HepG2 (cell line): ENCODE results near the gene PDK2. TPM values are rescaled to one million over a fixed set of nuclear protein-coding genes. Genes with fewer than 3 reads are reported as not detected.

Source experiments
- ATAC-seq: fragments of 200-7000 bp; cut with Tn5 transposase; 3 replicates; pipeline ENCODE4 v1.9.1; 2020; ENCODE audit warnings: mild to moderate bottlenecking, moderate library complexity
- BruUV-seq: library from RNA; stranded (reverse); fragments of 400-500 nt; replicated peaks from 2 replicates; lab custom pipeline; 2021; lab: Mats Ljungman, UMichigan
- CTCF ChIA-PET: fragments of 300-600 bp; formaldehyde crosslinking; extraction: SDS; loops from one replicate; lab custom pipeline; 2021; ENCODE audit warnings: low total read pairs, inconsistent platforms, low intra/inter-chr PET ratio; lab: Yijun Ruan, JAX
- POLR2A ChIA-PET: fragments of 350-600 bp; sonication (Branson Sonifier 250); formaldehyde crosslinking; loops from one replicate; lab custom pipeline; 2020; ENCODE audit warnings: antibody characterized with exemption, inconsistent platforms; lab: Yijun Ruan, JAX
- DNase-seq: peaks from one replicate; pipeline ENCODE4 v3.0.0-alpha.2; 2015; ENCODE audit warnings: low spot score
- FAIRE-seq: peaks from 3 replicates; lab custom pipeline; 2011; peaks lifted over from hg19 to GRCh38; lab: Jason Lieb, UNC
- H2AFZ ChIP-seq: one replicate; pipeline ENCODE4 v1.6.1; 2011; ENCODE audit warnings: low read length, inconsistent platforms
- H3K27ac ChIP-seq: fragments of 300-600 bp; 3 replicates; pipeline ENCODE4 v1.8.0; 2011; ENCODE audit warnings: mixed run types, mild to moderate bottlenecking, mixed read lengths, low read length, inconsistent platforms; ENCODE audit not compliant: insufficient read depth; ENCODE audit errors: extremely low read length
- H3K27me3 ChIP-seq, 2 experiments: fragments of 200-600 bp in 1 of 2; 2 replicates in 1 of 2; 3 replicates in 1 of 2; pipeline versions ENCODE4 v1.6.0 to v1.8.0; 2011; ENCODE audit warnings: low read length in 2 of 2, mild to moderate bottlenecking in 2 of 2, moderate library complexity in 2 of 2, inconsistent platforms in 1 of 2; ENCODE audit not compliant: insufficient read depth in 2 of 2, control insufficient read depth in 1 of 2
- H3K36me3 ChIP-seq, 2 experiments: fragments of 200-600 bp in 1 of 2; replicated peaks in 1 of 2; 2 replicates in 1 of 2; 3 replicates in 1 of 2; pipeline versions ENCODE4 v1.5.1 to v1.8.0; 2011; ENCODE audit warnings: low read length in 2 of 2, inconsistent platforms in 1 of 2; ENCODE audit not compliant: insufficient read depth in 2 of 2, control insufficient read depth in 1 of 2
- H3K4me1 ChIP-seq: 2 replicates; pipeline ENCODE4 v1.5.1; 2012; ENCODE audit warnings: low read length, inconsistent platforms; ENCODE audit not compliant: insufficient read depth
- H3K4me2 ChIP-seq: 2 replicates; pipeline ENCODE4 v1.6.0; 2011; ENCODE audit warnings: low read depth, low read length, inconsistent platforms
- H3K4me3 ChIP-seq, 3 experiments: fragments of 200-600 bp in 1 of 3; sonication (generic), shearing (Covaris generic) in 1 of 3; replicated peaks in 1 of 3; 2 replicates each; pipeline ENCODE4 v1.5.1; 2011 to 2016; ENCODE audit warnings: low read length in 3 of 3, inconsistent platforms in 2 of 3, low read depth in 2 of 3, mild to moderate bottlenecking in 2 of 3, control low read depth in 1 of 3, mixed read lengths in 1 of 3; ENCODE audit not compliant: insufficient read depth in 1 of 3
- H3K79me2 ChIP-seq: one replicate; pipeline ENCODE4 v1.6.1; 2011; ENCODE audit warnings: low read length, inconsistent platforms; ENCODE audit not compliant: insufficient read depth
- H3K9ac ChIP-seq: 2 replicates; pipeline ENCODE4 v1.6.0; 2011; ENCODE audit warnings: mild to moderate bottlenecking, low read depth, low read length, inconsistent platforms; ENCODE audit not compliant: insufficient read depth
- H3K9me3 ChIP-seq: 2 replicates; pipeline ENCODE4 v1.5.1; 2012; ENCODE audit warnings: mild to moderate bottlenecking, low read length
- H4K20me1 ChIP-seq: 2 replicates; pipeline ENCODE4 v1.6.0; 2011; ENCODE audit warnings: inconsistent platforms, mild to moderate bottlenecking, low read length, moderate library complexity; ENCODE audit not compliant: insufficient read depth
- HDAC2 ChIP-seq: sonication (generic); formaldehyde crosslinking; IDR thresholded peaks from 2 replicates; pipeline ENCODE4 v1.4.0; 2020; ENCODE audit warnings: missing genetic modification reagents
- HNF4A ChIP-seq: sonication (generic); formaldehyde crosslinking; IDR thresholded peaks from 2 replicates; pipeline ENCODE4 v1.4.0; 2020; ENCODE audit warnings: missing genetic modification reagents
- KDM5B ChIP-seq: sonication (generic); formaldehyde crosslinking; IDR thresholded peaks from 2 replicates; pipeline ENCODE4 v1.4.0; 2020; ENCODE audit warnings: missing genetic modification reagents, mild to moderate bottlenecking, borderline replicate concordance
- LCORL ChIP-seq, 2 experiments: fragments of 450-650 bp in 1 of 2; sonication (generic) in 1 of 2; formaldehyde crosslinking in 1 of 2; IDR thresholded peaks; 2 replicates each; pipeline versions ENCODE4 v1.5.0 to v1.6.1; 2017 to 2020; ENCODE audit warnings: antibody characterized with exemption in 1 of 2, missing genetic modification reagents in 1 of 2
- MEF2D ChIP-seq: sonication (generic); formaldehyde crosslinking; IDR thresholded peaks from 2 replicates; pipeline ENCODE4 v1.5.1; 2020; ENCODE audit warnings: mild to moderate bottlenecking, missing genetic modification reagents
- RAD21 ChIP-seq: fragments of 450-650 bp; formaldehyde crosslinking; IDR thresholded peaks from 2 replicates; pipeline ENCODE4 v1.5.0; 2020; ENCODE audit warnings: mild to moderate bottlenecking
- TAF15 ChIP-seq: fragments of 200-400 bp; formaldehyde crosslinking; IDR thresholded peaks from one replicate; pipeline ENCODE4 v1.6.1; 2018; ENCODE audit warnings: mild to moderate bottlenecking, low read depth, low read length; ENCODE audit not compliant: poor library complexity, severe bottlenecking
- XBP1 ChIP-seq: sonication (generic); formaldehyde crosslinking; IDR thresholded peaks from 2 replicates; pipeline ENCODE4 v1.5.0; 2020; ENCODE audit warnings: missing genetic modification reagents
- XRCC5 ChIP-seq: fragments of 200-400 bp; formaldehyde crosslinking; optimal IDR thresholded peaks from 2 replicates; pipeline ENCODE3; 2017; ENCODE audit warnings: mild to moderate bottlenecking, low read length
- ZMYM4 ChIP-seq: sonication (generic); formaldehyde crosslinking; IDR thresholded peaks from 2 replicates; pipeline ENCODE4 v1.8.1; 2023; ENCODE audit warnings: mild to moderate bottlenecking, missing genetic modification reagents
- ZNF224 ChIP-seq: sonication (generic); formaldehyde crosslinking; IDR thresholded peaks from 2 replicates; pipeline ENCODE4 v1.5.0; 2020; ENCODE audit warnings: mild to moderate bottlenecking, missing genetic modification reagents
- ZNF263 ChIP-seq: sonication (generic); formaldehyde crosslinking; IDR thresholded peaks from 2 replicates; pipeline ENCODE4 v1.4.0; 2020; ENCODE audit warnings: missing genetic modification reagents
- WGBS: methylation state at CpG from one replicate; pipeline ENCODE4 v1.1.6; 2017; ENCODE audit warnings: low lambda C conversion rate; 5-methylcytosine and 5-hydroxymethylcytosine counted together
- in situ Hi-C: cut with HindIII; loops from 2 replicates; pipeline ENCODE4 v1.10.0; 2017; ENCODE audit warnings: low pct_unique_long_range_greater_than_20kb; ENCODE audit not compliant: extremely low pct_ligation_motif_present
- intact Hi-C: fragments of 100-400 bp; cut with micrococcal nuclease; formaldehyde crosslinking; loops from one replicate; pipeline ENCODE4 v1.10.0; 2022; ENCODE audit not compliant: unreplicated experiment
- polyA plus RNA-seq, 8 experiments: library from polyadenylated mRNA; depleted of rRNA in 3 of 8; stranded (reverse) in 7 of 8; unstranded in 1 of 8; fragments of >200 nt; fragmentation: Illumina TruSeq in 4 of 8; extraction: Trizol in 4 of 8; gene quantifications; 2 replicates each; pipeline versions ENCODE4 v1.2.1 to v1.2.3, GENCODE V29; 2011 to 2016; ENCODE audit warnings: low read depth in 4 of 8, missing spikeins in 1 of 8, mixed read lengths in 1 of 8; ENCODE audit not compliant: insufficient read depth in 1 of 8
- total RNA-seq, 5 experiments: library from RNA; depleted of rRNA; stranded (reverse); fragments of >200 nt; fragmentation: Illumina TruSeq; extraction: Trizol; gene quantifications; 2 replicates each; pipeline ENCODE4 v1.2.3, GENCODE V29; 2016; ENCODE audit warnings: low read depth in 1 of 5
- TF ChIP-seq, protein P1 (sequence below): sonication (generic); formaldehyde crosslinking; IDR thresholded peaks from one replicate; pipeline ENCODE4 v1.5.1; 2020; ENCODE audit warnings: mild to moderate bottlenecking, missing genetic modification reagents; ENCODE audit errors: not compliant biosample characterization

The PDK2 gene
- total and polyA plus RNA-seq, 2 of the 13 experiments (the other 11 are each of a cell fraction or from before 2014, with no cell fraction given): 18.5 to 59.7 TPM

DNA sequence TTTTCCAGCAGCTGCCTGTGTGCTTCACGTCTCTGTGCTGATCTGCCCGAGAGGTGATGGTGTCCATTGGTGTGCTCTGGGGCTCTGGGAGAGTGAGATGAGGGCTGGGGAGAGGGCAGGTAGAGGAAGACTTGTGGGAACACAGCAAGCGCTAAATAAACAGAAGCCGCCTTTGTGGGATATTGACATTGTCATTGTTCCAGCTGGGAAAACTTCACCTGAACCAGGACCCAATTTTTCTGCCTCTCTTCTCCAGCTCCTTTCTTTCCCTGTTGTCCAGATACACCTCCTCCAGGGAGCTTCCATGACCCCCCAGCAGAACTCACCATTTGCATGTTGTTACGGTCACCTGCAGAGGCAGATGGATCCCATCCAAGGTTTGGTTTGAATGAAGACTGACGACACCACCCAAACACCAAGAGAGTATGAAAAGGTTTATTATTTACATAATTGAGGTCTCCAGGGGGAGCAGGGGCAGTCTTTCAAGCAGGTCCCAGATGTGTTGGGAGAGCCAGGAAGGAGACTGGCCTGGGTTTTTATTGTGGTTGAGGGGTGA is 42.8 kb upstream of the PDK2 start (continued):
- TF ChIP-seq RAD21 (CRISPR knock-in tag) (no peak), ZNF224 (CRISPR knock-in tag) (no peak), XBP1 (no peak)

DNA sequence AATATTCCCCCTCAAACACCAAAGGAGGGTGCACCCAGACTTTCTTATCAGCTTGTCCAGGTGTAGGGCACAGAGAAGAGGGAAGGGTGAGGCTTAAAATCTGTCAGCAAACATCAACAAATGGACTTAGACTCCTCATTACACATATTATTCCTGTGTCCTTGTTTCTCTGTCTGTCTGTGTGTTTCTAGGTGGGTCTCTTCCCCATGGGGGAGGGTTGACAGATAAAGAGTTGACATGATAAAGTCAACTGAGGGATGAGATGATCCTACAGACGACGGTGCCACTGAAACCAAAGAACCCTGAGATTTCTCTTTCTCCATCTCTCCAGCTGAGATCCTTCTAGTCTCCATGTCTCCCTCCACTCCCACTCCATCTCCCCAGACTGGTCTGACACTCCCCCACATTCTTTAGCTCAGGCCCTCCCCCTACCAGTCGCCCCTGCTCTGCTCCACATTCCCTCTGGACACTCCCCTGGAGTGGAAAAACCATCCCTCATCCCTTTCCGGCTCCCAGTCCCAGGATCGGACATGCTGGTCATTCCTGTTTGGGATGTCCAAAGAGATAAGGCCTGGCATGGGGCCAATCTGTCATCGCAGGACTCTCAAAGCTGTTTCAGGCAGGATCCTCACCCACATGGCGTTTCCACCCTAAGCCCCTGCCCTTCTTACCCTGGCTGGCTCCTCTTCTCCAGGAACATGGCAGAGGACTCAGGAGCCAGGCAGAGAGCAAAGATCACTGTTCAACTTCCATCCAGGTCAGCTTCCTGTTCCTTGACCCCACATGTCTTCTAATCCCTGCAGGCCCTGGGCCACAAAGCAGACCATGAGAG is 42.1 kb upstream of the PDK2 start:
- no peak overlapping the region for H3K27ac ChIP-seq
- no peak overlapping the region for H3K4me3 ChIP-seq
- no peak overlapping the region for H3K4me2 ChIP-seq
- no peak for ATAC-seq
- peaks cover 8 to 64% of the 10 kb centered on the region in 2 experiments; a peak in 4 of 5 replicates for H3K27me3 ChIP-seq
- intact Hi-C loops (no loop called here), in situ Hi-C loops (no loop called here)
- no peak overlapping the region for H3K9ac ChIP-seq
- ChIA-PET CTCF (no interaction called here), POLR2A (no interaction called here)
- H3K9me3 ChIP-seq: no peaks in the 10 kb centered on the region
- H3K36me3 ChIP-seq: no peaks in the 10 kb centered on the region
- H2AFZ ChIP-seq: no peak overlapping the region
- no peaks in the 10 kb centered on the region for H4K20me1 ChIP-seq
- H3K79me2 ChIP-seq: no peaks in the 10 kb centered on the region
- H3K4me1 ChIP-seq: peaks cover 48% of the 10 kb centered on the region
- peak; percentile 57 for DNase-seq
- no peak for FAIRE-seq
- BruUV-seq: no TSS peak
- WGBS: 17% methylated on average over 7 of the region's 7 CpGs
- TF ChIP-seq ZNF263 (peak; percentile 94), LCORL (IDR thresholded peaks at IDR 0.05) (0 out of 2 replicates have a peak, but pooled peaks have one; percentile 43), LCORL (CRISPR knock-in tag; IDR thresholded peaks at IDR 0.05) (no peak), KDM5B (CRISPR knock-in tag) (no peak), TAF15 (no peak), HDAC2 (CRISPR knock-in tag) (no peak), ZMYM4 (CRISPR knock-in tag) (no peak), HNF4A (CRISPR knock-in tag) (peak; percentile 22; the same call in 1 of the 2 replicates), XRCC5 (peak; percentile 22), MEF2D (CRISPR knock-in tag) (no peak)
- TF ChIP-seq, protein P1, sequence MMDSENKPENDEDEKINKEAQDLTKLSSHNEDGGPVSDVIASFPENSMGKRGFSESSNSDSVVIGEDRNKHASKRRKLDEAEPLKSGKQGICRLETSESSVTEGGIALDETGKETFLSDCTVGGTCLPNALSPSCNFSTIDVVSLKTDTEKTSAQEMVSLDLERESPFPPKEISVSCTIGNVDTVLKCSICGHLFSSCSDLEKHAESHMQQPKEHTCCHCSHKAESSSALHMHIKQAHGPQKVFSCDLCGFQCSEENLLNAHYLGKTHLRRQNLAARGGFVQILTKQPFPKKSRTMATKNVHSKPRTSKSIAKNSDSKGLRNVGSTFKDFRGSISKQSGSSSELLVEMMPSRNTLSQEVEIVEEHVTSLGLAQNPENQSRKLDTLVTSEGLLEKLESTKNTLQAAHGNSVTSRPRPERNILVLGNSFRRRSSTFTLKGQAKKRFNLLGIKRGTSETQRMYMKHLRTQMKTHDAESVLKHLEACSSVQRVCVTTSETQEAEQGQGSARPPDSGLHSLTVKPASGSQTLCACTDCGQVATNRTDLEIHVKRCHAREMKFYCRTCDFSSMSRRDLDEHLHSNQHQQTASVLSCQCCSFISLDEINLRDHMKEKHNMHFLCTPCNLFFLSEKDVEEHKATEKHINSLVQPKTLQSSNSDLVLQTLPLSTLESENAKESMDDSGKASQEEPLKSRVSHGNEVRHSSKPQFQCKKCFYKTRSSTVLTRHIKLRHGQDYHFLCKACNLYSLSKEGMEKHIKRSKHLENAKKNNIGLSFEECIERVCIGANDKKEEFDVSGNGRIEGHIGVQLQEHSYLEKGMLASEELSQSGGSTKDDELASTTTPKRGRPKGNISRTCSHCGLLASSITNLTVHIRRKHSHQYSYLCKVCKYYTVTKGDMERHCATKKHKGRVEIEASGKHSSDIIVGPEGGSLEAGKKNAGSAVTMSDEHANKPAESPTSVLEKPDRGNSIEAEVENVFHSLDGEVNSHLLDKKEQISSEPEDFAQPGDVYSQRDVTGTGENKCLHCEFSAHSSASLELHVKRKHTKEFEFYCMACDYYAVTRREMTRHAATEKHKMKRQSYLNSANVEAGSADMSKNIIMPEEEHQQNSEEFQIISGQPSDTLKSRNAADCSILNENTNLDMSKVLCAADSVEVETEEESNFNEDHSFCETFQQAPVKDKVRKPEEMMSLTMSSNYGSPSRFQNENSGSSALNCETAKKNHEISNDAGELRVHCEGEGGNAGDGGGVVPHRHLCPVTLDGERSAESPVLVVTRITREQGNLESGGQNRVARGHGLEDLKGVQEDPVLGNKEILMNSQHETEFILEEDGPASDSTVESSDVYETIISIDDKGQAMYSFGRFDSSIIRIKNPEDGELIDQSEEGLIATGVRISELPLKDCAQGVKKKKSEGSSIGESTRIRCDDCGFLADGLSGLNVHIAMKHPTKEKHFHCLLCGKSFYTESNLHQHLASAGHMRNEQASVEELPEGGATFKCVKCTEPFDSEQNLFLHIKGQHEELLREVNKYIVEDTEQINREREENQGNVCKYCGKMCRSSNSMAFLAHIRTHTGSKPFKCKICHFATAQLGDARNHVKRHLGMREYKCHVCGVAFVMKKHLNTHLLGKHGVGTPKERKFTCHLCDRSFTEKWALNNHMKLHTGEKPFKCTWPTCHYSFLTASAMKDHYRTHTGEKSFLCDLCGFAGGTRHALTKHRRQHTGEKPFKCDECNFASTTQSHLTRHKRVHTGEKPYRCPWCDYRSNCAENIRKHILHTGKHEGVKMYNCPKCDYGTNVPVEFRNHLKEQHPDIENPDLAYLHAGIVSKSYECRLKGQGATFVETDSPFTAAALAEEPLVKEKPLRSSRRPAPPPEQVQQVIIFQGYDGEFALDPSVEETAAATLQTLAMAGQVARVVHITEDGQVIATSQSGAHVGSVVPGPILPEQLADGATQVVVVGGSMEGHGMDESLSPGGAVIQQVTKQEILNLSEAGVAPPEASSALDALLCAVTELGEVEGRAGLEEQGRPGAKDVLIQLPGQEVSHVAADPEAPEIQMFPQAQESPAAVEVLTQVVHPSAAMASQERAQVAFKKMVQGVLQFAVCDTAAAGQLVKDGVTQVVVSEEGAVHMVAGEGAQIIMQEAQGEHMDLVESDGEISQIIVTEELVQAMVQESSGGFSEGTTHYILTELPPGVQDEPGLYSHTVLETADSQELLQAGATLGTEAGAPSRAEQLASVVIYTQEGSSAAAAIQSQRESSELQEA: no peak
